Measurements from ENCODE around the gene BIN2.
"Not testable (repeated sequence)": the region's sequence is repeated elsewhere in the genome, so short reads cannot be mapped to it uniquely, and the experiment has no call there.

Gene BIN2

GRCh38 chr12:51307655-51308593 lies 16.1 kb downstream of the BIN2 start:
- peaks cover 14% of the 10 kb centered on the region for H3K27me3 ChIP-seq (ENCODE audit: control insufficient read depth, low read length)
- no peaks in the 10 kb centered on the region for H3K9me2 ChIP-seq (replicated peaks; ENCODE audit: control insufficient read depth, low read length)
- H3F3A ChIP-seq (ENCODE audit: control insufficient read depth, insufficient read depth) = no peaks in the 10 kb centered on the region
- H3K4me1 ChIP-seq (ENCODE audit: control insufficient read depth, low read length) = no peaks in the 10 kb centered on the region
- no peaks in the 10 kb centered on the region for H3K36me3 ChIP-seq (ENCODE audit: control insufficient read depth, low read length)
- no peaks in the 10 kb centered on the region for H3K79me2 ChIP-seq (ENCODE audit: control insufficient read depth, low read length)
- no peaks in the 10 kb centered on the region for H4K20me1 ChIP-seq (ENCODE audit: control insufficient read depth, insufficient read depth, low read depth, low read length)
- no peak overlapping the region for H3K27ac ChIP-seq (ENCODE audit: low read depth, low read length)
- H3K9me3 ChIP-seq (ENCODE audit: control insufficient read depth, insufficient read depth, low read length) = no peaks in the 10 kb centered on the region
- no peak for TF ChIP-seq CTCF (IDR thresholded peaks at IDR 0.05; ENCODE audit: low read depth, low read length, poor library complexity, severe bottlenecking)
- TF ChIP-seq EZH2phosphoT487 (IDR thresholded peaks at IDR 0.05; ENCODE audit: borderline replicate concordance, low read length) = no peak
- no peak overlapping the region for H3K4me3 ChIP-seq (ENCODE audit: low read length)
- no peak overlapping the region for H3K4me2 ChIP-seq (ENCODE audit: low read length)

- TF ChIP-seq CTCF (IDR thresholded peaks at IDR 0.05; ENCODE audit: low read depth, low read length, poor library complexity, severe bottlenecking) (no peak), EZH2phosphoT487 (IDR thresholded peaks at IDR 0.05; ENCODE audit: borderline replicate concordance, low read length) (no peak)
- H3K9me2 ChIP-seq (replicated peaks; ENCODE audit: control insufficient read depth, low read length) = no peaks in the 10 kb centered on the region
- no peaks in the 10 kb centered on the region for H3K79me2 ChIP-seq (ENCODE audit: control insufficient read depth, low read length)
- no peak overlapping the region for H3K4me2 ChIP-seq (ENCODE audit: low read length)
- no peaks in the 10 kb centered on the region for H4K20me1 ChIP-seq (ENCODE audit: control insufficient read depth, insufficient read depth, low read depth, low read length)
- H3K36me3 ChIP-seq (ENCODE audit: control insufficient read depth, low read length) = no peaks in the 10 kb centered on the region
- H3K4me3 ChIP-seq (ENCODE audit: low read length) = no peak overlapping the region
- H3K9me3 ChIP-seq (ENCODE audit: control insufficient read depth, insufficient read depth, low read length) = no peaks in the 10 kb centered on the region
- H3K27ac ChIP-seq (ENCODE audit: low read depth, low read length) = no peak overlapping the region
- no peaks in the 10 kb centered on the region for H3F3A ChIP-seq (ENCODE audit: control insufficient read depth, insufficient read depth)
- H3K27me3 ChIP-seq (ENCODE audit: control insufficient read depth, low read length) = peaks cover 24% of the 10 kb centered on the region
- no peaks in the 10 kb centered on the region for H3K4me1 ChIP-seq (ENCODE audit: control insufficient read depth, low read length)
Measured at GRCh38 chr12:51306507-51306906, 17.5 kb downstream of the BIN2 start.

GRCh38 chr12:51300768-51301167 lies 23.2 kb downstream of the BIN2 start:
- not testable (repeated sequence) for H3K4me1 ChIP-seq (ENCODE audit: control insufficient read depth, low read length)

GRCh38 chr12:51295651-51296050 lies 28.3 kb downstream of the BIN2 start:
- TF ChIP-seq CTCF (IDR thresholded peaks at IDR 0.05; ENCODE audit: low read depth, low read length, poor library complexity, severe bottlenecking) = no peak
- no peak for TF ChIP-seq EZH2phosphoT487 (IDR thresholded peaks at IDR 0.05; ENCODE audit: borderline replicate concordance, low read length)
- Histone ChIP-seq H3K27ac (ENCODE audit: low read depth, low read length) (no peak overlapping the region), H3K79me2 (ENCODE audit: control insufficient read depth, low read length) (no peaks in the 10 kb centered on the region)

More at GRCh38 chr12:51300768-51301167, 23.2 kb downstream of the BIN2 start:
- not testable (repeated sequence) for H4K20me1 ChIP-seq (ENCODE audit: control insufficient read depth, insufficient read depth, low read depth, low read length); H3K36me3 ChIP-seq (ENCODE audit: control insufficient read depth, low read length); H3K9me2 ChIP-seq (replicated peaks; ENCODE audit: control insufficient read depth, low read length); H3K79me2 ChIP-seq (ENCODE audit: control insufficient read depth, low read length); H3K9me3 ChIP-seq (ENCODE audit: control insufficient read depth, insufficient read depth, low read length); H3K4me2 ChIP-seq (ENCODE audit: low read length); H3F3A ChIP-seq (ENCODE audit: control insufficient read depth, insufficient read depth); H3K4me3 ChIP-seq (ENCODE audit: low read length); H3K27ac ChIP-seq (ENCODE audit: low read depth, low read length)
- peaks cover 19% of the 10 kb centered on the region for H3K27me3 ChIP-seq (ENCODE audit: control insufficient read depth, low read length)

GRCh38 chr12:51294097-51294496 lies 29.9 kb downstream of the BIN2 start:
- H3K36me3 ChIP-seq (ENCODE audit: control insufficient read depth, low read length); H3K27ac ChIP-seq (ENCODE audit: low read depth, low read length): not testable (repeated sequence)

More at GRCh38 chr12:51295651-51296050, 28.3 kb downstream of the BIN2 start:
- H3K4me3 ChIP-seq (ENCODE audit: low read length) = no peak overlapping the region
- no peaks in the 10 kb centered on the region for H3K9me2 ChIP-seq (replicated peaks; ENCODE audit: control insufficient read depth, low read length)
- H3K36me3 ChIP-seq (ENCODE audit: control insufficient read depth, low read length) = no peaks in the 10 kb centered on the region
- H3K4me2 ChIP-seq (ENCODE audit: low read length) = no peak overlapping the region
- no peaks in the 10 kb centered on the region for H4K20me1 ChIP-seq (ENCODE audit: control insufficient read depth, insufficient read depth, low read depth, low read length)
- no peaks in the 10 kb centered on the region for H3K9me3 ChIP-seq (ENCODE audit: control insufficient read depth, insufficient read depth, low read length)
- H3K27me3 ChIP-seq (ENCODE audit: control insufficient read depth, low read length) = peaks cover 3% of the 10 kb centered on the region
- H3F3A ChIP-seq (ENCODE audit: control insufficient read depth, insufficient read depth) = no peaks in the 10 kb centered on the region; the same call in 1 of the 2 replicates
- peaks cover 12% of the 10 kb centered on the region for H3K4me1 ChIP-seq (ENCODE audit: control insufficient read depth, low read length)

More at GRCh38 chr12:51294097-51294496, 29.9 kb downstream of the BIN2 start:
- not testable (repeated sequence) for H3K9me2 ChIP-seq (replicated peaks; ENCODE audit: control insufficient read depth, low read length); H3K9me3 ChIP-seq (ENCODE audit: control insufficient read depth, insufficient read depth, low read length); H3K79me2 ChIP-seq (ENCODE audit: control insufficient read depth, low read length); H3K4me3 ChIP-seq (ENCODE audit: low read length); H3K27me3 ChIP-seq (ENCODE audit: control insufficient read depth, low read length); H4K20me1 ChIP-seq (ENCODE audit: control insufficient read depth, insufficient read depth, low read depth, low read length); H3K4me2 ChIP-seq (ENCODE audit: low read length); H3F3A ChIP-seq (ENCODE audit: control insufficient read depth, insufficient read depth)
- H3K4me1 ChIP-seq (ENCODE audit: control insufficient read depth, low read length) = peaks cover 12% of the 10 kb centered on the region
